IPS-18c (cell line): ENCODE measurements around the gene RAPGEF1.
"Not testable (repeated sequence)": the region's sequence is repeated elsewhere in the genome, so short reads cannot be mapped to it uniquely, and the experiment has no call there.

Experiments used
- H3K4me3 ChIP-seq: 2 replicates; pipeline ENCODE4 v1.7.0; 2013; ENCODE audit warnings: low read depth, mild to moderate bottlenecking, low read length, moderate library complexity; ENCODE audit not compliant: insufficient read depth
- H3K9me3 ChIP-seq: one replicate; pipeline ENCODE4 v1.6.1; 2013; ENCODE audit warnings: mild to moderate bottlenecking, low read length, moderate library complexity; ENCODE audit not compliant: control insufficient read depth, insufficient read depth

Gene RAPGEF1

DNA sequence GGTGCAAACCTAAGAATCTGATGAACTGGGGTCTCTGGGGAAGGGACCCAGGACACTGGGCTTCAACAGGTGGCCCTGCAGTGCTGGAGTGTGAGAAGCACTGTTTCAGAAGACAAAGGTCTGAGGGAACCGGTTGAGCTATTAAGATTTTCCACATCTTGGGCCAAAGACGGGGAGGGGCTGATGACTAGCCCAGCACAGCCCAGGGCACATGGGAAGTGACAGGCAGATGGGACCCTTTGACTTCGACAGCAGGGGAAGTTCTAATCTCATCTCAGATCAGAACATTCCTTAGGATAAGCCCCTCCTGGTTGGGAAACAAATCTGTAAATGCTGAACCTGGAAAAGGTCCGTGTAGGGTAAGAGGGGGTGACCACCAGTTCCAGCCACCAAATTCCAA, 67.4 kb downstream of the RAPGEF1 start:
- Histone ChIP-seq H3K4me3 (no peak overlapping the region), H3K9me3 (no peaks in the 10 kb centered on the region)

DNA sequence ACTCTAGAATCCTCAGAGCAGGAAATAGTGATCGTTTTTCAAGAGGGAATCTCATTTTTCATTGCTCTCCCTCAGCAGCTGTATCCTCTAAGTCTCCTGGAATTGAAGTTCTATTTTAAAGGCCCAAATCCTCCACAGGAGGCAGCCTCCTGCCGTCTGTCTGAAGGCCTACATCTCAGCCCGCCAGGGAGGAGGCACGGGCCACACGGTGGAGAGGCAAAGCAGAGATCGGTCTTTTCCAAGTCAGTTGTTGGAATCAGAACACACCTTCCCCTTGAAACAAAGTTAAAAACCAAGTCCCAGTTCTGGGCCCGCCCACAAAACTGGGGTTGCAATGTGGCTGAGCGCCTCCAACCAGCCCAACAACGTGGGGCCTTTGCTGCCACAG, 68.7 kb downstream of the RAPGEF1 start:
- no peaks in the 10 kb centered on the region for H3K9me3 ChIP-seq
- H3K4me3 ChIP-seq, result no peak overlapping the region

DNA sequence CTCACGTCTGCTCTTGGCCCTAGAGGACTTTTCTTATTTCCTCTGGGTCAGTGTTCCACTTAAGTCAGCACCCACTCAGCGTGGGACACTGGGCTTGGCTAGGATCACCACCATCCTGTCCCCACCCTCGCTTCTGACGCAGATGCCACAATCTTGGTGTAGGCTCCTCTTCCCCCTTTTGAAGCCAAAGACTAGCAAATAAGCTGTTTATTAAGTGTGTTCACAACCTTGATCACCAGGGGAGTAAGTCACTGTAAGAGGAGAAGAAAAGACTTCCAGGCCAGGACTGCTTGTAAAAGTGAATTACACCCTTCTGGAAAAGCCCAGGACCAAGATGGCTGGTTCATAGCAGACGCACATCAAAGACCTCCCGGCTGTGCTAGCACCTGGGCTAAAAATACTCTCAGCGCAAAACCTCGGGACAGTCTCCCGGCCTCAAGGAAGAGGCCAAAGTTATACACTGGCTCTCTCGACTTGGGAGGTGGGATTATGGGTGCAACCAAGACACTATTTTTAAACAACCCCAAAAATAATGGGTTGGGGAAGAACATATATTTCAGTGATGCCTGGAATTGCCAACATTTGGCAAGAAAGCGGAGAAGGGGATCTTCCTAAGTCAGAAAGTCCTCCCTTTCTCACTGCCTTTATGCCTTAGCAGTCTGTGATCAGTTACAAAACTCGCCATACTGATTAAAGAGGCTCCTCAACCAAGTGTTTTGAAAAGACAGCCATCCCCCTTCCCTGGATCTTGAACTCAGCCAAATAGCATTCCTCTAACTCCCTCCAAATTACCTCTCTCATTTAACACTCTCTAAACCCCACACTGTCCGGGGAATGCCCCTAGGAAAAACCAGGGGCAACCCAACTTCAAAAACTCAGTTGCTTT, 69.4 kb downstream of the RAPGEF1 start:
- no peak overlapping the region for H3K4me3 ChIP-seq

DNA sequence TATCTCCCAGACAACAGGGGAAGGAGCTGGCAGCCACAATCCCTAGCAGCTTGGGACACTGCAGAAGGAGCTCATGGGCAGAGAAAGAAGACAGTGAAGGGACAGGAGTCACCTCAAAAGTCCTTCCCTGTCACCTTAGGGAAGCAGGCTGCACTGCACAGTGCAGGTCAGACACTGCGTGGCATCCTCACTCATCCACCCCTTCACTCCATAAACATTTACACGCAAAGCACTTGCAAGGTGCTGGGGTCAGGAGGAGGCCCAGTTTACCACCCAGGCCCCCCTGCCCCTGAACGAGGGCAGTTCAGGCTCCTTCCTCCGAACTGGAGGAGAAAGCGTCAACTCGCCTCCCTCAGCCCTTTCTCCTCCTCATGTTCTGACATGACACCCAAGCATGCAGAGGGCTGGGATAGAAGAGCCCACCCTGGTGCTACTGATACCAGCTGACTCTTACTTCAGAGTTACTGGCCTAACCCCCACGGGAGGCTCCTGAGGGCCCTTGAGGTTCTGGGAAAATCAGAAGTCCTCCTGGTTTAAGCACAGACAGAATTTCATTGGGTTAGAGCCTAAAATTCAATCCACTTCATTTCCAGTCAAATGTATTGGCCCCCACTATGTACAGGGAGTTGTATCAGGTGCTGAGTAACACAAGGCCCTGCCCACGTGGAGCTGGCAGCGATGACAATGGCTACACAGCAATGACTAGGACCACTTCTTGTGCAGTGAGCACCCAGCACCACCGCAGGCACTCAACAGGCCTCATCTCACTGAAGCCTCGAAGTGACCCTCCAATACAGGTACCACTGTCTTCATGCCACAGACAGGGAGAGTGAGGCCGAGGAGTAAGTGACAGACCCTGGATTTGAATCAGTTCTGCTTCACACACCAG, 70.4 kb downstream of the RAPGEF1 start:
- H3K4me3 ChIP-seq, result no peak overlapping the region
- no peaks in the 10 kb centered on the region for H3K9me3 ChIP-seq

More for the DNA sequence above, 69.4 kb downstream of the RAPGEF1 start:
- H3K9me3 ChIP-seq, result no peaks in the 10 kb centered on the region

DNA sequence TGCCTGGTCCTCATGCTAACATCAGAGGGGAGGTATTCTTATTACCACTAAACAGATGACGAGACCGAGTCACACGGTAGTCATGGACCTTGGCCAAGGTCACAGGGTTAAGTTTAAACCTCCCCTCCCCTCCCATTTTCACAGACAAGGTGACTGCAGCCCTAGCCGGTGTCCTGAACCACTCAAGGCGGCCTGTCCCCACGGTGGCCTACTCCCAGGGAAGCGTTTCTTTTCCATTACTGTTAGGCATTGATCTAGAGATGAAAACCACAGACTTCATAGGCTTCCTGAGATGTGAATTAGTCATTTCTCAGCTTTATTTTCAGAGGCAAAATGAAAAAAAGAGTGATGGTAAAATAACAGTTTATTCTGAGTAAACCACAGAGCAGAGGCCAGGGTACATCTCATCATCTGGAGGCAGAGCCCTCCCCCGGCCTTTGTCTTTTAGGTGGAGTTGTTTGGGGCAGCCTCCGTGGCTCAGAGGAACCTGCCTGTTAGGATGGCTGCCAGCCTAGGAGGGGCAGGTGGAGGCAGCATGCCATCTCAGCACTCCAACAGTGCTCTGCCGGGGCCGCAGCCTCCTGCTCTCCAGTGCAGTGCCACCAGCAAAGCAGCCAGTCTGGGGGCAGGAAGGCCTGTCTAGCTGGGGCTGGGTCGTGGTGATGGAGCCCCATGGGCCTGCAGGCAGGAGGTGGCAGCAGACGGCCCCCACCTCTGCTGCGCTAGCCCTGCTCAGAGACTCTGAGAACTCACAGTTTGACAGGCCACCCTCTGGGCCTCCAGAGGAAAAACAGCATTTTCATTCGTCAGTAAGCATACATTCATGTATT, 71.2 kb downstream of the RAPGEF1 start:
- no peak overlapping the region for H3K4me3 ChIP-seq

DNA sequence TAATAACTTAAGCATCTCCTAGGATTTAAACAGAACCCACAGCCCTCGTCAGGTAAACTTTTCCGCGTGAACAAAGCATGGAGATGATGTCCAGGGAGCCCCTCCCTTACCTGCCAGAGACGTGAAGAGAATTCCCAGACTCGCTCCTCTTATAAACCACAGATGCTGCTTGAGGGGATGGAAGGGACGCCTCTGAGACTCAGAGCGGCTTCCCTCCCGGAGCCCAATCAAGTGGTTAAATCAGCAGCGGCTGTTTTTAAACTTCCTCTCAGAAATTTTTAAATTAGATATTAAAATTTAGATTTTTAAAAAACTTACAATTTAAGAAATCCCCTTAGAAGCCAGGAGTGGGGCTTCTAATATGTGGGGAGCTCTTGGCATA, 71.8 kb downstream of the RAPGEF1 start:
- H3K9me3 ChIP-seq, result no peaks in the 10 kb centered on the region

More for the DNA sequence above, 71.2 kb downstream of the RAPGEF1 start:
- no peaks in the 10 kb centered on the region for H3K9me3 ChIP-seq

DNA sequence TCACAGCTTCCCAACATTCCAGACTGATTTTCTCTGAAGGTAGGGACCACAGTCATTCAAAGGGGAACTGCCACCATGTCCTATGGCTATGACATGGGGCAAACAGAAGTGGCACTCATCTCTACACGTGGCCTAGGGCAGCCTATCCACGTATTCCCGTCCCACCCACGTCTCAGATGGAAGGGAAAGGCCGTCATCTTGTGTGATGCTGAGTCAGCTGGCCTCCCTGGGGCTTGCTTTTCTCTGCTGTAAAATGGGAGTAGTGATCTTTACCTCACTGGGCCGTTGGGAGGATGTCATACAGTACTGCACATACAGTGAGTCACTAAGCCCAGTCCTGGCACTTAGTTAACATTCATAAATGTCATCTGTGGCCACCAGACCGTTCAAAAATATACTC, 72.3 kb downstream of the RAPGEF1 start:
- Histone ChIP-seq H3K4me3 (no peak overlapping the region), H3K9me3 (no peaks in the 10 kb centered on the region)

More for the DNA sequence above, 71.8 kb downstream of the RAPGEF1 start:
- H3K4me3 ChIP-seq, result no peak overlapping the region

DNA sequence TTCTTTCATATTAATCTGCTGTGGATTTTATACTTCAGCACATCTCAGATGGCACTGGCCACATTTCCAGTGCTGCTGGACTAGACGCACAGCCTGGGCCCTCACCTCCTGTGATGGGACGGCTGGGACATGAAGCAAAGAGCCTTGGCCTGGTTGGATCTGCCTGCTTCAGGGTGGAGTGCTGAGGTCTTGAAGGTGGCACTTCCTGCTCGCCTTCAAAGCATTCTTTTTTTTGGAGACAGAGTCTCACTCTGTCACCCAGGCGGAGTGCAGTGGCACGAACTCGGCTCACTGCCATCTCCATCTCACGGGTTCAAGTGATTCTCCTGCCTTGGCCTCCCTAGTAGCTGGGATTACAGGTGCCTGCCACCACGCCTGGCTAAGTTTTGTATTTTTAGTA, 73.1 kb downstream of the RAPGEF1 start:
- Histone ChIP-seq H3K4me3 (no peak overlapping the region), H3K9me3 (no peaks in the 10 kb centered on the region)

DNA sequence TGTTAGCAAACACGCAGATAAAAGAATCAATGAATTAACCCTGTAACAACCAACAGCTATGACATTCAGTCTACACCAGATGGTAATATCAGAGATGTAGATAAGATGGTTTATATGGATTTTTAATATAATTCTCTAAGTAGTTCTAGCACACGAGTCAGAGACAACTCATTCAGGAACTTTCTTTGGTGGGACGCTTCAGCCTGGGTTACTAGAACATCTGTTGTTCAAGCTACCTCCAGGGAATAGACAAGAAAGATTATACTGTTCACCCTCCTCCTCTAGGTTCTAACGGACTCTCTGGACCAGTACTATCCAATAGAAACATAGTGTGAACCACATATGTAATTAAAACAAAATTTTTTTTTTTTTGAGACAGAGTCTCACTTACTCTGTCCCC, 73.8 kb downstream of the RAPGEF1 start:
- Histone ChIP-seq H3K9me3 (no peaks in the 10 kb centered on the region), H3K4me3 (no peak overlapping the region)

DNA sequence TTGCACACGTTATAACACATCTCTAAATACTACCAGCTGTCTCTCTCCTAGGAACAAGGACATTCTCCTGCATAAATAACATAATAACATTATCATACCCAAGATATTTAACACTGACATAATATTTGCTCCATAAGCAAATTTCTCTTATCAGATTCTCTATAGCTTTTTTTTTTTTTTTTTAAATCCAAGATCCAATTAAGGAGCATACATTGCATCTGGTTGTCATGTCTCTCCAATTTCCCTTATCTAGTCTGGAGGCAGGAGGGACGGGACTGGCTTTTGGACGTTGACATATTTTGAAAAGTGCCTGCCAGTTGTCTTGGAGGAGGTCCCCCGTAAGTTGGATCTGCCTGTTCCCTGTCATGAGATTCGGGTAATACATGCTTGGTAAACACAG, 76.6 kb downstream of the RAPGEF1 start:
- Histone ChIP-seq H3K4me3 (no peak overlapping the region), H3K9me3 (no peaks in the 10 kb centered on the region)

DNA sequence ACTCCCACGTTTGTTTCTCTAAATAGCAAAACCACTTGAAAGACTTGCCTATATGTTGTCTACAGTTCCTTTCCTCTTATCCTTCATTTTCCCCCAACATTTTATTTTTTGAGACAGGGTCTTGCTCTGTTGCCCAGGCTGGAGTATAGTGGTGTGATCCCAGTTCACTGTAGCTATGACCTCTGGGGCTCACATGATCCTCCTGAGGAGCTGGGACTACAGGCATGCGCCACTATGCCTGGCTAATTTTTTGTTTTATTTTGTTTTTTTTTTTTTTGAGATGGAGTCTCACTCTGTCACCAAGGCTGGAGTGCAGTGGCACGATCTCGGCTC, 77.6 kb downstream of the RAPGEF1 start:
- not testable (repeated sequence) for H3K4me3 ChIP-seq

DNA sequence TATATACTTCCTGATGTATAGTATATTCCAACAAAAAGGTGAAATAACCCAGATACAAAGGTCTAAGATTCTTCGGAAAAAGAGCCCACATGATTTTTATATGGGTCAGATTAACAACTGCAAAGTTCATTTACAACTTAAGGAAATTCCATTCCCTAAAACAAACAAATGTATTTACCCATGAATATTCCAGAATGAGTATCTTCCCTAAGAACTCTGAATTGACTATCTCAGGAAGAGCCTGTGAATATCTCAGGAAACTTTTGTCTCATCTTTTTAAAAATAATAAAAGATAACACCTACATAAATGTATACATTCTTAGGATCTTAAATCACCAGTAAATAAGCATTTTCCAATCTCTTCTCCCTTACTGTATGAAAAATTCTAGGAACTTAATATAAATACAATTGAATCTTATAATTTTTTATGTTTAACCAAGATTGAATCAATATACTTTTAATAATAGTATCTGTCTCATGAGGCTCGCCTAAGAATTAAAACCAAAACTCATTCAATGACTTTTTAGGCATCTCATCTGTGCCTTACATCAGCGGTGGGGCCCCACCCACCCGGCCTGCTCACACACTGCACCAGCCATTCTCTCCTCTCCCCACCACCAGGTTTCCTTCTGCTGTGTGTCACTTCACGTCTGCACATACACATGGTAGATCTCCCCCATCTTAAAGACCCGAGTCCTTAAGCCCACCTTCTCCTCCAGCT, 78.1 kb downstream of the RAPGEF1 start:
- Histone ChIP-seq H3K9me3 (no peaks in the 10 kb centered on the region), H3K4me3 (no peak overlapping the region)

More for the DNA sequence above, 77.6 kb downstream of the RAPGEF1 start:
- H3K9me3 ChIP-seq, result not testable (repeated sequence)

DNA sequence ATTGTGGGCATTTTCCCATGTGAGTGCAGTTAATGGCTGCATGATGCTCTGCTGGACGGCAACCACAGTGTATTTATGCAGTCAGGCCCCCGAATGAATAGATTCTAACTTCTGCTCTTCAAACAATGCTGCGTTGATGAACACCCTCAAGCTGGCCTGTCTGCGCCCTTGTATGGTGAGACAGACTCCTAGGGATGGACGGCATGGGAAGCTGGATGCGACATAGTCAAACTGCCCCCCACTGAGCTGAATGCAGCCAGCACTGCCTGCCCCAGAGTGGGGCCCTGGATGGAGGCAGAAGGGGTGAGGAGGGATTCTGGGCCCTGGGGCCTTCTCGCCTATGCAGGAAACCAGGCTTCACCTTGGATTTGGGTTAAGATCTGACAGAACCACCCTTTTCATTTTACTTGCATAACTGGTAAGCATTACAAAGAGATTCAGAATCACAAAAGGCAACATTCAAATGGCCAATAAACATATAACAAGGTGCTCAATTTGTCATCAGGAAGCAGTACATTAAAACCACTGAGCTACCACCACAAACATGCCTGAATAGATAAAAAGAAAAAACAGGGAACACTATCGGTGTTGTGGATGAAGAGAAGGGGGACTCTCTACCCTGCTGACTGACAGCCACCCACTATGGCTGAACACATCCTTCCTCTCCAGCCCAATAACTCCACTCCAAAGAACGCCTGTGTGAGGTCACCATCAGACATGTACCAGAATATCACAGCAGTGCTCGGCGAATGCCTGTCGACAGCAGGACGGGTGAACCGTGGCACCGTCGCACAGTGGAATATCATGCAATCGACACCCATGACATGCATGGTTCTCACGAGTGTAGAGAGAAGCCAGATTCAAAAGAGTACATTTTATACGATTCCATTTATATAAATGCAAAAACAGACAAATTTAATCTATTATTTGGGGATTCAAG, 79.1 kb downstream of the RAPGEF1 start:
- no peaks in the 10 kb centered on the region for H3K9me3 ChIP-seq
- H3K4me3 ChIP-seq, result no peak overlapping the region

DNA sequence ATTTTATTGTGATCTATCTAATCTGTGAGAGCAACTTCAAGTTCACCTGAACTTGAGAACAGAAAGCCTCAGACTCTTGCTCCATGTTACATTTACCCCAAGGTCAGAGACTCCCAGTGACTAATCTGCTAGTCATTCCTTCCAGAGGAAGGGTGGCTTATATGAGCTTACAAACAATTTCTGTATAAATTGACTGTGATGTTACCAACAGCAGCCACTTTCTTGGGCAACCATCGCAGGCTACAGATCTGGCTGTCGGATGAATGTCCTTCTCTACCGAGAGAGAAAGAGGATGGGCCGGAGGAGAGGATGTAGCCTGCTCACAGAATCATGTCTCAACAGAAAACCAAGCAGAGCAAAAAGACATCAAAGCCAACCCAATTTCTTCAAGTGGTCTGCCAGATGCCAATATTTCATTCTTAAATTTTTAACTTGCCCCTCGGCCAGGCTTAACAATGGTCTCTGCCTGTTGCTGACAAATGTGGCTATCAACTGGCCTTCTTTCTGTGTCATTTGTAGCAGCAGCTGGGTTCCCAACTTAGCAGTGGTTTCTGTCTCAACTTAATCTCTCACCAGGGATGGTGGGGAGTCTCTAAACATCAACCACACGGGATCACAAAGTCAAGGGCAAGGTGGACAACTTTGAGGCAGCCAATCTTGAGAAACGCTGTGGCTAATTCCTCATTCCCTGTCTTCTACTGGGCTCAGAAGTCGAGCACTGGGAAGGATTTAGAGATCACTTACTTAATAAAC, 81.3 kb downstream of the RAPGEF1 start:
- Histone ChIP-seq H3K9me3 (no peaks in the 10 kb centered on the region), H3K4me3 (no peak overlapping the region)

DNA sequence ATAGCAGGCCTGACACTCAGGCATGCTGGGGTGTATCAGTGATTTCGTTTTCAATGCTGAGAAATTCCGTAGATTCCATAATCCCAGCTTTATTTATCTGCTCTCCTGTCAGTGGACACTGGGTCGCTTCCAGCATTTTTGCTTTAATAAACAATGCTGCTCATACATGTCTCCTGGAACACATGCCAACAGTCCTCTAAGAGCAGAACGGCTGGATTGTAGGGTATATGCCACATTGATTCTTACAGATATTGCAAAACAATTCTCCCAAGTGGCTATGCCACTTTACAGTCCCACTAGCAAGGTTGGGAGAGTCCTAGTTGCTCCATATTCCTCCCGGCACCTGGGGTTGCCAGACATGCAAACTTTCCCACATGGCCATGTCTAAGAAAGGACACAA, 81.9 kb downstream of the RAPGEF1 start:
- no peaks in the 10 kb centered on the region for H3K9me3 ChIP-seq
- H3K4me3 ChIP-seq, result no peak overlapping the region
